Gastroesophageal sphincter (tissue), 4 donors: ENCODE measurements around the gene DHX35. TPM values are rescaled to one million over a fixed set of nuclear protein-coding genes. Genes with fewer than 3 reads are reported as not detected.

ENCODE experiments used
- ATAC-seq: fragments of 150-250 bp; one replicate; pipeline ENCODE4 v1.9.1; 2016; ENCODE audit warnings: mild to moderate bottlenecking, moderate library complexity
- H3K27ac ChIP-seq, 4 donors: fragments of 200-600 bp; sonication (generic) in 3 of 4; 1 replicate in 3 of 4; 2 replicates in 1 of 4; pipeline ENCODE4 v1.5.1; 2016 to 2019
- H3K27me3 ChIP-seq: fragments of 200-600 bp; sonication (generic); one replicate; pipeline ENCODE4 v1.5.1; 2019
- H3K36me3 ChIP-seq, 2 donors: fragments of 200-600 bp; sonication (generic); one replicate each; pipeline ENCODE4 v1.5.1; 2019; ENCODE audit warnings: control low read depth in 1 of 2
- H3K4me1 ChIP-seq, 3 donors: fragments of 200-600 bp; sonication (generic); 1 replicate in 2 of 3; 2 replicates in 1 of 3; pipeline ENCODE4 v1.5.1; 2016 to 2019; ENCODE audit warnings: control low read depth in 2 of 3
- H3K4me3 ChIP-seq, 2 donors: fragments of 200-600 bp; sonication (generic); one replicate each; pipeline ENCODE4 v1.5.1; 2019; ENCODE audit warnings: mild to moderate bottlenecking in 1 of 2, moderate library complexity in 1 of 2
- H3K9me3 ChIP-seq, 3 donors: fragments of 200-600 bp; sonication (generic); one replicate each; pipeline ENCODE4 v1.5.1; 2017 to 2019; ENCODE audit warnings: control low read depth in 2 of 3
- EP300 ChIP-seq: sonication (generic); formaldehyde crosslinking; IDR thresholded peaks from one replicate; pipeline ENCODE4 v1.6.1; 2017; ENCODE audit warnings: antibody characterized with exemption, mild to moderate bottlenecking
- POLR2A ChIP-seq, 2 donors: fragments of 450-650 bp; IDR thresholded peaks; one replicate each; pipeline ENCODE4 v1.6.1; 2017; ENCODE audit warnings: antibody characterized with exemption in 2 of 2, mild to moderate bottlenecking in 2 of 2, moderate library complexity in 1 of 2
- POLR2AphosphoS5 ChIP-seq: sonication (generic); formaldehyde crosslinking; IDR thresholded peaks from one replicate; pipeline ENCODE4 v1.6.1; 2017; ENCODE audit warnings: antibody characterized with exemption
- WGBS, 2 donors: methylation state at CpG; one replicate each; pipeline ENCODE4 v1.1.5; 2018; ENCODE audit warnings: low coverage in 1 of 2; 5-methylcytosine and 5-hydroxymethylcytosine counted together
- small RNA-seq, 4 donors: library from RNA; depleted of rRNA; stranded (forward); fragments of <200 nt; gene quantifications; one replicate each; pipeline ENCODE3, GENCODE V24; 2016
- total RNA-seq, 4 donors: library from RNA; depleted of rRNA; stranded (reverse); fragments of >200 nt; gene quantifications; one replicate each; pipeline ENCODE4 v1.1.0, GENCODE V29; 2016
- TF ChIP-seq, protein P1 (sequence below), 4 experiments: fragments of 200-600 bp in 2 of 4; fragments of 450-650 bp in 2 of 4; sonication (generic) in 1 of 4; IDR thresholded peaks; one replicate each; pipeline ENCODE4 v1.5.1; 2017 to 2019; ENCODE audit warnings: antibody characterized with exemption in 4 of 4, mild to moderate bottlenecking in 2 of 4, moderate library complexity in 2 of 4

The DHX35 gene
- total RNA-seq, 4 donors from 2014 or later, result 23.0 to 34.1 (median 25.6) TPM

- Histone ChIP-seq H3K4me3 (no peak overlapping the region), H3K27me3 (peaks cover 58% of the 10 kb centered on the region), H3K27ac (no peak overlapping the region), H3K4me1 (no peaks in the 10 kb centered on the region), H3K9me3 (peaks cover 0 to 9% (median 0%) of the 10 kb centered on the region in 3 donors), H3K36me3 (no peaks in the 10 kb centered on the region)
- WGBS, 2 donors, result 40 to 41% methylated on average over 6 to 8 of the region's 8 CpGs
- TF ChIP-seq POLR2AphosphoS5 (no peak), EP300 (no peak), POLR2A (IDR thresholded peaks at IDR 0.05) (no peak)
- TF ChIP-seq, protein P1, sequence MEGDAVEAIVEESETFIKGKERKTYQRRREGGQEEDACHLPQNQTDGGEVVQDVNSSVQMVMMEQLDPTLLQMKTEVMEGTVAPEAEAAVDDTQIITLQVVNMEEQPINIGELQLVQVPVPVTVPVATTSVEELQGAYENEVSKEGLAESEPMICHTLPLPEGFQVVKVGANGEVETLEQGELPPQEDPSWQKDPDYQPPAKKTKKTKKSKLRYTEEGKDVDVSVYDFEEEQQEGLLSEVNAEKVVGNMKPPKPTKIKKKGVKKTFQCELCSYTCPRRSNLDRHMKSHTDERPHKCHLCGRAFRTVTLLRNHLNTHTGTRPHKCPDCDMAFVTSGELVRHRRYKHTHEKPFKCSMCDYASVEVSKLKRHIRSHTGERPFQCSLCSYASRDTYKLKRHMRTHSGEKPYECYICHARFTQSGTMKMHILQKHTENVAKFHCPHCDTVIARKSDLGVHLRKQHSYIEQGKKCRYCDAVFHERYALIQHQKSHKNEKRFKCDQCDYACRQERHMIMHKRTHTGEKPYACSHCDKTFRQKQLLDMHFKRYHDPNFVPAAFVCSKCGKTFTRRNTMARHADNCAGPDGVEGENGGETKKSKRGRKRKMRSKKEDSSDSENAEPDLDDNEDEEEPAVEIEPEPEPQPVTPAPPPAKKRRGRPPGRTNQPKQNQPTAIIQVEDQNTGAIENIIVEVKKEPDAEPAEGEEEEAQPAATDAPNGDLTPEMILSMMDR (IDR thresholded peaks at IDR 0.05), result no peak
- no peak for ATAC-seq
Measured at GRCh38 chr20:39082622-39083398, 120.7 kb downstream of the DHX35 start.

DNA sequence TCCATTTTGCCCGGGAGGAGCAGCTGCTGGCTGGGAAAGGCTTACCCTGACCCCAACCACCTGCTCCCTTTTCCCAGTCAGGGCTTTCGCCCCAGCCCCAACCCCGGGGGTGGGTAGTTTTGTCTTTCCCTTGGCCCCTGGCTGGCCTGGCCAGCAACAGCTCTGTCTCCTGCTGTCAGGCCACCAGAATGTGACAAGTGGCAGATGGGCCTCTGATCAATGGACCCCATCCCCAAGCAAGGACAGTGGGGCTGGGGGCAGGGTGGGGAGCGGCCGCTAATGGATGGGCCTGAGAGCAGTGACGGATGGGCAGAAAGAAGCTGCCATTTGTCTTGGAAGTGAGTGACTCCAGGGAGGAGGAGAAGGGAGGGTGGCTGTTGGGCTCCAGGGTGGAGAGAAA lies 121.6 kb downstream of the DHX35 start:
- WGBS, 2 donors, result 40% methylated on average over 3 of the region's 6 CpGs; no CpG with 5 or more reads in 1 of the 2 donors
- H3K4me1 ChIP-seq, result no peaks in the 10 kb centered on the region
- H3K36me3 ChIP-seq, result no peaks in the 10 kb centered on the region
- TF ChIP-seq POLR2A (IDR thresholded peaks at IDR 0.05), result no peak
- TF ChIP-seq, protein P1 (IDR thresholded peaks at IDR 0.05), result no peak
- TF ChIP-seq EP300, result no peak
- no peak for TF ChIP-seq POLR2AphosphoS5
- peaks cover 0 to 9% (median 0%) of the 10 kb centered on the region in 3 donors for H3K9me3 ChIP-seq
- H3K4me3 ChIP-seq, result no peak overlapping the region
- H3K27me3 ChIP-seq, result peaks cover 60% of the 10 kb centered on the region
- H3K27ac ChIP-seq, result no peak overlapping the region
- ATAC-seq, result no peak

GRCh38 chr20:39089029-39089428 lies 126.9 kb downstream of the DHX35 start:
- Histone ChIP-seq H3K36me3 (no peaks in the 10 kb centered on the region), H3K27ac (no peak overlapping the region), H3K4me1 (no peaks in the 10 kb centered on the region), H3K27me3 (peaks cover 33% of the 10 kb centered on the region), H3K9me3 (peaks cover 0 to 9% (median 0%) of the 10 kb centered on the region in 3 donors), H3K4me3 (no peak overlapping the region)
- ATAC-seq, result no peak
- TF ChIP-seq, protein P1 (IDR thresholded peaks at IDR 0.05), result no peak
- no peak for TF ChIP-seq EP300
- TF ChIP-seq POLR2AphosphoS5, result no peak
- TF ChIP-seq POLR2A (IDR thresholded peaks at IDR 0.05), result no peak
- WGBS, 2 donors, result 100% methylated on average over 1 of the region's 1 CpG; no CpG with 5 or more reads in 1 of the 2 donors

Small RNA genes within 50 kb of the gene (small RNA-seq; reads per million reads assigned to genes)
- gene AL023803.1, result 0 reads per million in 4 donors

Other genes with a start within 250 kb of the DHX35 start
- not detected for gene SLC32A1, start 237.9 kb upstream of the DHX35 start, total RNA-seq
- gene ACTR5, start 213.9 kb upstream of the DHX35 start, total RNA-seq, result 10 to 100 TPM in 1 of 4 donors, 1 to 10 TPM in 3; 7.8 to 13.9 (median 8.6) TPM
- gene PPP1R16B, start 156.6 kb upstream of the DHX35 start, total RNA-seq, result 1 to 10 TPM; 4.1 to 10.0 (median 5.5) TPM
- gene FAM83D, start 35.9 kb upstream of the DHX35 start, total RNA-seq, result 100 to 1,000 TPM in 3 of 4 donors, 10 to 100 TPM in 1; 62.7 to 240 (median 158) TPM